NOMO-1 treated with DMSO at 0.1 percent for 48 hours (cell line): Measurements from ENCODE around the gene AMDHD2.
A peak's percentile ranks its signal among the peaks of the same experiment; 100 is the strongest.

Experiments
- DNase-seq: peaks from one replicate; lab custom pipeline; 2025; ENCODE audit not compliant: unreplicated experiment; lab: John Stamatoyannopoulos, UW

AMDHD2 gene

GRCh38 chr16:2515180-2515851 lies 4.9 kb upstream of the AMDHD2 start:
- DNase-seq = peak; percentile 60

GRCh38 chr16:2516391-2517240 lies 3.6 kb upstream of the AMDHD2 start:
- peak; percentile 92 for DNase-seq

GRCh38 chr16:2517954-2518605 lies 2.1 kb upstream of the AMDHD2 start:
- DNase-seq = no peak

GRCh38 chr16:2518823-2519710 lies 1.1 kb upstream of the AMDHD2 start:
- DNase-seq = no peak

- DNase-seq = no peak
These were observed 475 bp upstream of the AMDHD2 start for GRCh38 chr16:2519711-2520080.

- DNase-seq = peak; percentile 19
These were observed 787 bp downstream of the AMDHD2 start for GRCh38 chr16:2520784-2521531.

GRCh38 chr16:2523801-2524231 lies 3.6 kb downstream of the AMDHD2 start:
- no peak for DNase-seq

GRCh38 chr16:2524339-2524938 lies 4.3 kb downstream of the AMDHD2 start:
- DNase-seq = no peak

GRCh38 chr16:2526135-2526534 lies 6.0 kb downstream of the AMDHD2 start:
- no peak for DNase-seq

GRCh38 chr16:2527071-2527783 lies 7.1 kb downstream of the AMDHD2 start:
- no peak for DNase-seq

- DNase-seq = no peak
These were observed 7.6 kb downstream of the AMDHD2 start for GRCh38 chr16:2527784-2528100.

- DNase-seq = no peak
These were observed 8.2 kb downstream of the AMDHD2 start for GRCh38 chr16:2528161-2529060.

- no peak for DNase-seq
These were observed 9.1 kb downstream of the AMDHD2 start for GRCh38 chr16:2529061-2529931.

GRCh38 chr16:2529961-2530628 lies 9.9 kb downstream of the AMDHD2 start:
- DNase-seq = no peak

- no peak for DNase-seq
These were observed 10.6 kb downstream of the AMDHD2 start for GRCh38 chr16:2530629-2531318.

- no peak for DNase-seq
These were observed 11.2 kb downstream of the AMDHD2 start, which contains the start of gene CEMP1 for GRCh38 chr16:2531371-2531695. Gene CEMP1 (minus strand): TSS chr16:2531408. CDS start chr16:2531073, 335 bp downstream.
